GM19193 (cell line): Measurements from ENCODE around the gene PDPK1.
A peak's percentile ranks its signal among the peaks of the same experiment; 100 is the strongest.

Experiments
- POLR2A ChIP-seq: IDR thresholded peaks from 4 replicates; pipeline ENCODE4 v1.6.1; 2011; ENCODE audit not compliant: insufficient read depth, insufficient read length; ENCODE audit errors: extremely low read depth

PDPK1 gene

DNA sequence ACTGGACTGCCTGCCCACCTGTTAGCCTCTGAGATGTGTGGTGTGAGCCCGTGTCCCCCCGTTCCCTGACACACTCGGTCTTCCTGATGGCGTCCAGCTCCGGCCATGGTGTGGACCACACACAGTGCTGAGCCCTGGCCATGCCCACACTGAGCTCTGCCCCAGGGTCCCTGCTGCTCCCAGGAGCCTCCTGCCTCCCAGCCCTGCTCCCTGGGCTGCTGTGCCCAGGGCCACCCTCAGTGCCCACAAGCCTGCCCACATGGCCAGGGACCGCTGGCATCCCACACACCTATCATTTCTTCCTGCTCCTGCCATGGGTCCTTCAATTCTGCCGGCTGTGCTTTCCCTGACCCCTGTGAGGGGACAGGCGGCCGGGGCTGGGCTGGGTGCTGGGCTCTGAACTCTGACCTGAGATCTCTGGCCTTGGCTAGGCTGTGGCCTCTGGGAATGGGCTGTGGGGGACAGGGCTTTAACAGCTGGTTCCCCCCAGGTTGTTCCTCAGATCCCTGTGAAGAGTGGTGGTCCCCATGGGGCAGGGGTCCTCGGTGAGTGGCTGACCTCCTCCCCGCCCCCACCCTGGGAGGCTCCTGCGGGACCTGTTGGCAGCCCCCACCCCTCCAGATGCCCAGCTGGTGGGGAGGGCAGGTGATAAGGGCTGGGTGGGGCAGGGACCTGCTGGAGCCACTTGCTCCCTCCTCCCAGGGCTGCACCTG is 10.6 kb upstream of the PDPK1 start:
- no peak for TF ChIP-seq POLR2A

GRCh38 chr16:2527784-2528100 is 10.1 kb upstream of the PDPK1 start:
- no peak for TF ChIP-seq POLR2A

- TF ChIP-seq POLR2A: no peak
These were observed 9.4 kb upstream of the PDPK1 start for GRCh38 chr16:2528161-2529060.

DNA sequence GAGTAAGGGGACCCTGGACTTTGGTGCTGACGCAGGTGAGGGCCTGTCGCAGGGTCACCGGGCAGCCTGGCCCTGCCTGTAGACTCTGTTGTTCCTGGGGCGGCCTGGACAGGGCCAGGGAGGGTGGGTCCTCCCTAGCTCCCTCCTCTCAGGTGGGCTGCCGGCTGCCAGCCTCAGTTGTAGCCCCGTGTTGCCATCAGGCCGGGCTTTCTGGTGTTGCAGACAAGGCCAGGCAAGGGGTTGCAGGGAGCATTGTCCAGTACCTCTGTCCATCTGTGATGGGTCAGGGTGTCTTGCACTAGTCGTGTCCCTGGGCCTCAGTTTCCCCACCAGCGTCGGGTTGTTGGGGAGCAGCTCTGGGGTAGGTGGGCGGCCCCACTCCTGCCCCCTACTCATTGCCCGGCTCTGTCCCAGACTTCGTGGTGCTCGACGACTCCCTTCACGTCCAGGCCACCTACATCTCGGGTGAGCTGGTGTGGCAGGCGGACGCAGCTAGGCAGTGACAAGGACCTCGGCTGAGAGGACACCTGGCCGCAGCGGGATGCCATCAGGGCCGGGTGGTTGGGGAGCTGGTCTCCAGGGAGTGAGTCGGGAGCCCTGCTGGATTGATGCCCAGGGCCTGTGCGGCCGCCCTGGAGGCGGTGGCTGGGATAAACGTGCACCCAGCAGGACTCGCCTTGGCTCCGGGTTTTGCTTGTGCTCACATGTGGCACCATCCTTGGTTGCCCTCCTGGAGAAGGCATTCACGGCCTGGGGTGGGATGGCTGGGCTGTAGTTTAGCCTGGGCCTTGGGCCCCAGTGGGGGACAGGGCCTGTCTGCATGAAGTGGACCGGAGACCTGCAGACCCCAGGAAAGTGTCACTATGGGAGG is 8.5 kb upstream of the PDPK1 start:
- TF ChIP-seq POLR2A: no peak

DNA sequence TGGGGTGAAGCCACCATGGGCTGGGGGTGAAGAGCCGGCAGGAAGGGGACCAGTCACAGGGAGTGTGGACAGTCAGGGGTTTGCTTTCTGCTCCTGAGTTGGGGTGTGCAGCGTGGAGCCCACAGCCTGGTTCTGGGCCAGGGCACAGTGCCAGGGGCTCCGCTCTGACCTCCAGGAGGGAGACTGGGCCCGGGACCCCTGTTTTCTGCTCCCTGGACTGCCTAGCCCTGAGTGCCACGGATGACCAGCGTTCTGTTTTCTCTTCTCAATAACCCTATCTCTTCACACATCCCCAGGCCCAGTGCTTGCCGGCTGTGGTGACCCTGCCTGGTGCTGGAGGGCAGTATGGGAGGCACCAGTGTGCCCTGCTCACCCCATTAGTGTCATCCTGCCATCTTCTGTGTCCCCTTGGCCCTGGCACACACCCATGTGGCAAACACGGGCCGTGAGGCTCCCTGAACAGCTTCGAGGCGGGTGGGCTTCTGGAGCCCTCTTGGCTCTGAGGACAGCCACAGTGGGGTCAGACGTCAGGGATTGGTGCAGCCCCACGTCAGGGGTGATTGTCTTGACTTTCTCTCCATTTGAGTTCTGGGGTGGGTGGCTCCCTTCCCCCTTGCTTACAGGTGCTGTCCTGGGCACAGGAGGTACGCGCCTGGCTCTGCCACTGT is 7.7 kb upstream of the PDPK1 start:
- TF ChIP-seq POLR2A: no peak

DNA sequence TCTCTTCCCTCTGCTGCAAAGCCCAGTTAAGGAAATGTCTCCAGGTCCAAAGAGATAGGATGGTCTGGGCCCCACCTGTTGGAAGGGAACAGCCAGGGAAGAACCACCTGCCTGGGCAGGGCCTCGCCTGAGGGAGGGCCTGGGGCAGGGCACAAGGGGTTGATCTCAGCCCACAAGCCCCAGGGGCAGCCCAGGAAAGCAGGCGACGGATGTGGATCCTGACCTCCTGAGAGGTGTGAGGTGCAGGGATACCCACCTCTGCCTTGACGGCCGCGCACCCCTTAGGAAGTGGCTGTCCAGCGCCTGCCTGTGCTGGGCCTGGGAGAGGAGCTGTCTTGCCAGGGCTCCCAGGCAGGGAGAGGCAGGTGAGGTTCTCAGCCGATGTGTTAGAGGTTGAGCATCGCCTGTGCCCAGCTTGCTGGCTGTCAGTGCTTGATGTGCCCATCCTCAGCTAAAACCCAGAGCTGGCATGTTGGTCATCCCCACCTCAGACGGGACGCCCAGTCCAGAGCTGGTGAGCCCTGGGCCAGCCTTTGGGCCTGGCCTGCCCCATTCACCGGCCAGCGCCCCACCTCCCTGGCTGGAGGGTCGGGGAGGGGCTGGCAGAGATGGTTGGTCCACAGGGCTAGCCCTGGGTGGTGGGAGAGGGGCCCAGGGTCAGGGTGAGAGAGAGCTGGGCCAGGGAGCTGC is 7.0 kb upstream of the PDPK1 start:
- no peak for TF ChIP-seq POLR2A

DNA sequence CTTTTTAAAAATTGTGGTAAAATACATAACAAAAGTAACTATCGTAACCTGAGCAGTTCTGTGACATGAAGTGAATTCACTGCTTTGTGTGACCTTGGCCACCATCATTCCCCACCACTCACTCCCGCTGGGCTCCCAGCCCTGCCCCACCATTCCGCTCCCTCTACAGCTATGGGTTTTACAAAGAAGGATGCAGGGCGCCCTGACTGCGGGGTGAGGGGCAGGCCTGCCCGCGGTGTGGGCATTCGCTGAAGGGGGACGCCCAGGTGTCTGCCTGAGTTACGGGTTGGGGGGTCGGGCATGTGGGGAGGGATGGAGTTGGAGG is 6.5 kb upstream of the PDPK1 start, which contains the start of gene CEMP1:
TSS of gene CEMP1 (minus strand) at position 38 of the 325 bp plus-strand sequence. CDS start 335 bp downstream, outside the sequence.
- no peak for TF ChIP-seq POLR2A

- peak; percentile 68 for TF ChIP-seq POLR2A
These were observed 5.9 kb upstream of the PDPK1 start for GRCh38 chr16:2531696-2532493.

- TF ChIP-seq POLR2A: no peak
These were observed 5.2 kb upstream of the PDPK1 start for GRCh38 chr16:2532494-2533141.

DNA sequence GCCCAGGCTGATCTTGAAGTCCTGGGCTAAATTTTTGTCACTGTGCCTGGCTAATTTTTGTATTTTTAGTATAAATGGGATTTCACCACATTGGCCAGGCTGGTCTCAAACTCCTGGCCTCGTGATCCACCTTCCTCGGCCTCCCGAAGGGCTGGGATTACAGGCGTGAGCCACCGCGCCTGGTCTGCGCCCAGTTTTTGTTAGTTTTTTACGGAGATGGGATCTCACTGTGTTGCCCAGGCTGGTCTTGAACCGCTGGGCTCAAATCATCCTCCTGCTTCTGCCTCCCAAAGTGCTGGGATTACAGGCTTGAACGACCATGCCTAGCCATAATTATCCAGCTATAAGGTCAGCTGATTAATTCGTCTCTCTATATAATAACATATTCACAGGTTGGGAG is 3.9 kb upstream of the PDPK1 start:
- no peak for TF ChIP-seq POLR2A

- TF ChIP-seq POLR2A: no peak
These were observed 2.2 kb upstream of the PDPK1 start for GRCh38 chr16:2535625-2536013.

- TF ChIP-seq POLR2A: no peak
These were observed 47.2 kb downstream of the PDPK1 start for GRCh38 chr16:2584729-2585650.
